CD4-positive, alpha-beta T cell (primary cell): ENCODE measurements around the gene CAND2. TPM values are rescaled to one million over a fixed set of nuclear protein-coding genes. Genes with fewer than 3 reads are reported as not detected.

Experiments
- ATAC-seq: fragments of 200-7000 bp; cut with Tn5 transposase; one replicate; pipeline ENCODE4 v1.10.0; 2022; ENCODE audit warnings: mild to moderate bottlenecking; ENCODE audit not compliant: poor library complexity
- CTCF ChIA-PET: fragments of 350-600 bp; sonication (Branson Sonifier 250); formaldehyde crosslinking; loops from one replicate; lab custom pipeline; 2021; ENCODE audit warnings: antibody characterized with exemption, inconsistent platforms; lab: Charles Lee
- POLR2A ChIA-PET: fragments of 350-600 bp; sonication (Branson Sonifier 250); formaldehyde crosslinking; loops from one replicate; lab custom pipeline; 2021; ENCODE audit warnings: antibody characterized with exemption, inconsistent platforms; lab: Charles Lee
- DNase-seq, 14 experiments: peaks; one replicate each; pipeline ENCODE4 v3.0.0-alpha.2; 2013 to 2020; ENCODE audit warnings: mixed read lengths in 2 of 14
- H3K27ac ChIP-seq, 2 donors: one replicate each; pipeline versions ENCODE4 v1.5.1 to v1.7.0; 2013; ENCODE audit warnings: low read length in 2 of 2, low read depth in 1 of 2, mild to moderate bottlenecking in 1 of 2
- H3K27me3 ChIP-seq, 2 experiments: 1 replicate in 1 of 2; 2 replicates in 1 of 2; pipeline versions ENCODE4 v1.6.1 to v1.7.0; 2013; ENCODE audit warnings: low read length in 2 of 2, control low read depth in 1 of 2, mild to moderate bottlenecking in 1 of 2, moderate library complexity in 1 of 2; ENCODE audit not compliant: insufficient read depth in 2 of 2, control insufficient read depth in 1 of 2
- H3K36me3 ChIP-seq: one replicate; pipeline ENCODE4 v1.6.1; 2013; ENCODE audit warnings: low read length, control low read depth; ENCODE audit not compliant: insufficient read depth
- H3K4me1 ChIP-seq: one replicate; pipeline ENCODE4 v1.6.1; 2013; ENCODE audit warnings: low read length, control low read depth; ENCODE audit not compliant: insufficient read depth
- H3K4me3 ChIP-seq: one replicate; pipeline ENCODE4 v1.5.1; 2013; ENCODE audit warnings: mild to moderate bottlenecking, low read length, moderate library complexity
- H3K9me3 ChIP-seq, 2 experiments: 1 replicate in 1 of 2; 2 replicates in 1 of 2; pipeline versions ENCODE4 v1.6.1 to v1.7.0; 2013; ENCODE audit warnings: low read length in 2 of 2, mild to moderate bottlenecking in 2 of 2, control low read depth in 1 of 2, moderate library complexity in 1 of 2; ENCODE audit not compliant: control insufficient read depth in 1 of 2, insufficient read depth in 1 of 2
- H3K27ac Mint-ChIP-seq: one replicate; pipeline ENCODE4 v1.8.0; 2020; ENCODE audit warnings: mixed read lengths
- H3K27me3 Mint-ChIP-seq: one replicate; pipeline ENCODE4 v1.8.0; 2021; ENCODE audit warnings: mixed read lengths
- H3K36me3 Mint-ChIP-seq: one replicate; pipeline ENCODE4 v1.8.0; 2021; ENCODE audit warnings: low read depth, mixed read lengths
- H3K4me1 Mint-ChIP-seq: one replicate; pipeline ENCODE4 v1.8.0; 2021; ENCODE audit warnings: low read depth, mixed read lengths
- H3K4me3 Mint-ChIP-seq: one replicate; pipeline ENCODE4 v1.8.0; 2020; ENCODE audit warnings: mild to moderate bottlenecking, mixed read lengths
- H3K9me3 Mint-ChIP-seq: one replicate; pipeline ENCODE4 v1.8.0; 2020; ENCODE audit warnings: mixed read lengths
- intact Hi-C, 2 experiments: fragments of 100-400 bp; cut with DNase I in 1 of 2; cut with micrococcal nuclease in 1 of 2; formaldehyde crosslinking; loops; one replicate each; pipeline versions ENCODE4 v1.15.1 to v1.9.0; 2023 to 2025; cut with DNase I, micrococcal nuclease
- total RNA-seq, 174 experiments: library from RNA in 2 of 174; stranded (reverse) in 2 of 174; gene quantifications; one replicate each; pipeline ENCODE4 v1.2.3 and lab custom pipeline; 2021 to 2026
- TF ChIP-seq, protein P1 (sequence below): fragments of 200-600 bp; IDR thresholded peaks from one replicate; pipeline ENCODE4 v1.8.0; 2022; ENCODE audit warnings: antibody characterized with exemption, mild to moderate bottlenecking

The CAND2 gene
- total RNA-seq, 2 experiments from 2014 or later, result 3.5 to 6.0 TPM

- Mint-ChIP-seq H3K27ac (no peak overlapping the region), H3K27me3 (peaks cover 49% of the 10 kb centered on the region), H3K4me3 (no peak overlapping the region), H3K36me3 (no peaks in the 10 kb centered on the region), H3K4me1 (no peaks in the 10 kb centered on the region), H3K9me3 (no peaks in the 10 kb centered on the region)
- DNase-seq, result no peak
- Histone ChIP-seq H3K36me3 (no peaks in the 10 kb centered on the region), H3K9me3 (no peaks in the 10 kb centered on the region), H3K27me3 (no peaks in the 10 kb centered on the region), H3K27ac (no peak overlapping the region), H3K4me3 (no peak overlapping the region), H3K4me1 (no peaks in the 10 kb centered on the region)
- no peak for ATAC-seq
- ChIA-PET CTCF (interaction anchor here (1.0 kb wide), 1 partner anchor 19 kb away, joined by 3 read pairs; no protein-coding TSS in a partner anchor), POLR2A (no interaction called here)
- intact Hi-C loops, result no loop called here
- TF ChIP-seq, protein P1, sequence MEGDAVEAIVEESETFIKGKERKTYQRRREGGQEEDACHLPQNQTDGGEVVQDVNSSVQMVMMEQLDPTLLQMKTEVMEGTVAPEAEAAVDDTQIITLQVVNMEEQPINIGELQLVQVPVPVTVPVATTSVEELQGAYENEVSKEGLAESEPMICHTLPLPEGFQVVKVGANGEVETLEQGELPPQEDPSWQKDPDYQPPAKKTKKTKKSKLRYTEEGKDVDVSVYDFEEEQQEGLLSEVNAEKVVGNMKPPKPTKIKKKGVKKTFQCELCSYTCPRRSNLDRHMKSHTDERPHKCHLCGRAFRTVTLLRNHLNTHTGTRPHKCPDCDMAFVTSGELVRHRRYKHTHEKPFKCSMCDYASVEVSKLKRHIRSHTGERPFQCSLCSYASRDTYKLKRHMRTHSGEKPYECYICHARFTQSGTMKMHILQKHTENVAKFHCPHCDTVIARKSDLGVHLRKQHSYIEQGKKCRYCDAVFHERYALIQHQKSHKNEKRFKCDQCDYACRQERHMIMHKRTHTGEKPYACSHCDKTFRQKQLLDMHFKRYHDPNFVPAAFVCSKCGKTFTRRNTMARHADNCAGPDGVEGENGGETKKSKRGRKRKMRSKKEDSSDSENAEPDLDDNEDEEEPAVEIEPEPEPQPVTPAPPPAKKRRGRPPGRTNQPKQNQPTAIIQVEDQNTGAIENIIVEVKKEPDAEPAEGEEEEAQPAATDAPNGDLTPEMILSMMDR, result no peak
These were observed 15.7 kb upstream of the CAND2 start for GRCh38 chr3:12780751-12781150.

- Mint-ChIP-seq H3K9me3 (no peaks in the 10 kb centered on the region), H3K36me3 (no peaks in the 10 kb centered on the region), H3K27me3 (peaks cover 51% of the 10 kb centered on the region), H3K4me1 (no peaks in the 10 kb centered on the region), H3K27ac (no peak overlapping the region), H3K4me3 (no peak overlapping the region)
- Histone ChIP-seq H3K9me3 (no peaks in the 10 kb centered on the region), H3K27ac (no peak overlapping the region), H3K27me3 (no peaks in the 10 kb centered on the region), H3K4me1 (no peaks in the 10 kb centered on the region), H3K4me3 (no peak overlapping the region), H3K36me3 (no peaks in the 10 kb centered on the region)
- ChIA-PET POLR2A (no interaction called here), CTCF (no interaction called here)
- TF ChIP-seq, protein P1, result no peak
- DNase-seq (no peak), ATAC-seq (no peak)
- intact Hi-C loops, result no loop called here
These were observed 14.2 kb upstream of the CAND2 start for GRCh38 chr3:12782172-12782815.

GRCh38 chr3:12785096-12785495, 11.4 kb upstream of the CAND2 start:
- ChIA-PET POLR2A (no interaction called here), CTCF (no interaction called here)
- TF ChIP-seq, protein P1, result no peak
- no peaks in the 10 kb centered on the region for H3K4me1 Mint-ChIP-seq
- H3K36me3 Mint-ChIP-seq, result no peaks in the 10 kb centered on the region
- no peak overlapping the region for H3K27ac Mint-ChIP-seq
- intact Hi-C loops, result no loop called here
- Histone ChIP-seq H3K27me3 (no peaks in the 10 kb centered on the region), H3K9me3 (no peaks in the 10 kb centered on the region), H3K4me1 (no peaks in the 10 kb centered on the region), H3K4me3 (no peak overlapping the region), H3K27ac (no peak overlapping the region), H3K36me3 (no peaks in the 10 kb centered on the region)
- ATAC-seq, result no peak
- no peak overlapping the region for H3K4me3 Mint-ChIP-seq
- H3K27me3 Mint-ChIP-seq, result peaks cover 45% of the 10 kb centered on the region
- H3K9me3 Mint-ChIP-seq, result no peaks in the 10 kb centered on the region
- DNase-seq, result no peak
